Measurements from ENCODE around the gene CLDN9.

Gene CLDN9

DNA sequence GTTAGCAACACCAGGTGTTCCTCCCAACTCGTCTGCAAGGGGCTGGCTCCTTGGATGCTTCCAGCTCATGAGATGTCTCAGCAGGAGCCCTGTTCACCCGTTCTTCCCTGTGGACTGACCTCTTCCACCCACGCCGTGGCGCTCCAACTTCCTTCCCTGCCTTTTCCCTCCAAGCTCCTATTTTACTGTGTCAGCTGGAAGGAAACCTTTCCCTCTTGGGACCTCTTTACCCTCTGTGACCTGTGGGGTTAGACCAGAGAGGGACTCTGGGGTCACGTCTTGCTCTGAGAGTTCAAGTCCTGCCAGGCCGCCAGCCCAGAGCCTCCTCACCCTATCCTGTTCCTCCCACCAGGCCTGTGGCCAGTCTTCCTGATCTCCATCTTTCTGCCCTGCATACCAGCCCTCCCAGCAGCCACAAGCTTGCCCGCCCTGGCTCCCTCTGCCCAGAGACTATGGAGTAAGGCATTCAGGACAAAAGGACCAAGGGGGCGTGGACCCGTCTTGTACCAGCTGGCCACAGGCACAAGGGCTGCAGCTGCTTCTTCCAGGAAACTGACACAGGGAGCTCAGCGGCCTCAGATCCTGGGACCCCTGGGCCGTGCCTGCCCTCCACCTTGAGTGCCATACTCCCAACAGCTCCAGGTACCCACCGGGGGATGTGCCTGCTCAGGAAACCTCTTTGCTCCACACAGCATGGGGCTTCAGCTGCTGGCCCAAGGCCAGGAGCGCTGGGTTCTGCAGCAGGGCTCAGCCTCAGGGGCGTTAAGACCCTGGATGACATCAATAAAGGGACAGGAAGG lies 40.5 kb upstream of the CLDN9 start (continued):
- TF ChIP-seq KLF16 (tag by site-specific recombination; IDR thresholded peaks at IDR 0.05) = 0 out of 2 replicates have a peak, but pooled peaks have one; percentile 40
- TF ChIP-seq ZNF366 (tag by site-specific recombination; conservative IDR thresholded peaks at IDR 0.05) = peak; percentile 33; the same call in 1 of the 2 replicates
- no peak for TF ChIP-seq ZNF2 (tag by site-specific recombination; IDR thresholded peaks at IDR 0.05)
- TF ChIP-seq EGR2 (tag by site-specific recombination; IDR thresholded peaks at IDR 0.05; ENCODE audit: low read depth) = 0 out of 2 replicates have a peak, but pooled peaks have one; percentile 14
- peak; percentile 81 for TF ChIP-seq ZIC2 (tag by site-specific recombination; IDR thresholded peaks at IDR 0.05)
- TF ChIP-seq, protein P1, sequence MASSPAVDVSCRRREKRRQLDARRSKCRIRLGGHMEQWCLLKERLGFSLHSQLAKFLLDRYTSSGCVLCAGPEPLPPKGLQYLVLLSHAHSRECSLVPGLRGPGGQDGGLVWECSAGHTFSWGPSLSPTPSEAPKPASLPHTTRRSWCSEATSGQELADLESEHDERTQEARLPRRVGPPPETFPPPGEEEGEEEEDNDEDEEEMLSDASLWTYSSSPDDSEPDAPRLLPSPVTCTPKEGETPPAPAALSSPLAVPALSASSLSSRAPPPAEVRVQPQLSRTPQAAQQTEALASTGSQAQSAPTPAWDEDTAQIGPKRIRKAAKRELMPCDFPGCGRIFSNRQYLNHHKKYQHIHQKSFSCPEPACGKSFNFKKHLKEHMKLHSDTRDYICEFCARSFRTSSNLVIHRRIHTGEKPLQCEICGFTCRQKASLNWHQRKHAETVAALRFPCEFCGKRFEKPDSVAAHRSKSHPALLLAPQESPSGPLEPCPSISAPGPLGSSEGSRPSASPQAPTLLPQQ (tag by site-specific recombination; IDR thresholded peaks at IDR 0.05) = 0 out of 2 replicates have a peak, but pooled peaks have one; percentile 14
- no peak for TF ChIP-seq GLI4 (tag by site-specific recombination; IDR thresholded peaks at IDR 0.05)
- no peak for TF ChIP-seq ZNF514 (tag by site-specific recombination; IDR thresholded peaks at IDR 0.05)
- no peak for TF ChIP-seq ZNF544 (tag by site-specific recombination; IDR thresholded peaks at IDR 0.05)
- TF ChIP-seq ZNF561 (tag by site-specific recombination; IDR thresholded peaks at IDR 0.05; ENCODE audit: borderline replicate concordance) = peak; percentile 68; the same call in 1 of the 2 replicates
- TF ChIP-seq, protein P2, sequence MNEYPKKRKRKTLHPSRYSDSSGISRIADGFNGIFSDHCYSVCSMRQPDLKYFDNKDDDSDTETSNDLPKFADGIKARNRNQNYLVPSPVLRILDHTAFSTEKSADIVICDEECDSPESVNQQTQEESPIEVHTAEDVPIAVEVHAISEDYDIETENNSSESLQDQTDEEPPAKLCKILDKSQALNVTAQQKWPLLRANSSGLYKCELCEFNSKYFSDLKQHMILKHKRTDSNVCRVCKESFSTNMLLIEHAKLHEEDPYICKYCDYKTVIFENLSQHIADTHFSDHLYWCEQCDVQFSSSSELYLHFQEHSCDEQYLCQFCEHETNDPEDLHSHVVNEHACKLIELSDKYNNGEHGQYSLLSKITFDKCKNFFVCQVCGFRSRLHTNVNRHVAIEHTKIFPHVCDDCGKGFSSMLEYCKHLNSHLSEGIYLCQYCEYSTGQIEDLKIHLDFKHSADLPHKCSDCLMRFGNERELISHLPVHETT (tag by site-specific recombination; IDR thresholded peaks at IDR 0.05) = no peak
- TF ChIP-seq ZBTB8A (tag by site-specific recombination; IDR thresholded peaks at IDR 0.05) = peak; percentile 72; the same call in 1 of the 2 replicates

DNA sequence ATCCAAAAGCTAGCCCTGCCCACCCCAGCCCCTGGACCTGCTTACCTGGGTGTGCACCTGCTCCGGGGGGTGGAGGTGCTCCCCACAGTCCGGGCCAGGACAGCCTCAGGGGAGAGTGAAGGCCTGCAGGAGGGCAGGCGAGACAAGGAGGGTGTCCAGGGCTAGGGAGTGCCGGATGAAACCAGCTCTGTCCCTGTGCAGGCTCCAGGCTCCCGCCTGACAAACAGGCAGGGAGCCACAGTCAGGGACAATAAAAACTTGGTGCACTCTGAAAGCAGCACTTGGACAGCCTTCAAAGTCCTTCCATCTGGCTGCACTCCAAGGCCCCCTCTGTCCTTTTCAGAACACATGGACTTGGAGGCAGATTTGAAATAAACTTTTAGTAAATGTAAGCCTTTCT lies 39.6 kb upstream of the CLDN9 start:
- ChIA-PET POLR2A (interaction anchor here (0.6 to 2.5 kb wide), 7 partner anchors 8 to 90 kb away, joined by 3 to 17 read pairs (median 4); partner anchors contain the start of genes FLYWCH2, HCFC1R1 and TNFRSF12A), CTCF (no interaction called here)
- Histone ChIP-seq H3K27ac (ENCODE audit: extremely low read depth, low read depth, low read length) (peak overlapping the region; percentile 45; the same call in 1 of the 2 replicates), H3K9me3 (ENCODE audit: control insufficient read depth, insufficient read depth, low read depth, low read length) (no peaks in the 10 kb centered on the region), H3K4me1 (ENCODE audit: control insufficient read depth, insufficient read depth, low read length) (peaks cover 9% of the 10 kb centered on the region), H3K36me3 (ENCODE audit: control insufficient read depth in 2 of 2, insufficient read depth in 1 of 2, low read length in 2 of 2) (peaks cover 0 to 73% of the 10 kb centered on the region in 2 experiments; a peak in 1 of 3 replicates), H3K4me3 (ENCODE audit: low read depth, low read length) (no peak overlapping the region)
- TF ChIP-seq, protein P3, sequence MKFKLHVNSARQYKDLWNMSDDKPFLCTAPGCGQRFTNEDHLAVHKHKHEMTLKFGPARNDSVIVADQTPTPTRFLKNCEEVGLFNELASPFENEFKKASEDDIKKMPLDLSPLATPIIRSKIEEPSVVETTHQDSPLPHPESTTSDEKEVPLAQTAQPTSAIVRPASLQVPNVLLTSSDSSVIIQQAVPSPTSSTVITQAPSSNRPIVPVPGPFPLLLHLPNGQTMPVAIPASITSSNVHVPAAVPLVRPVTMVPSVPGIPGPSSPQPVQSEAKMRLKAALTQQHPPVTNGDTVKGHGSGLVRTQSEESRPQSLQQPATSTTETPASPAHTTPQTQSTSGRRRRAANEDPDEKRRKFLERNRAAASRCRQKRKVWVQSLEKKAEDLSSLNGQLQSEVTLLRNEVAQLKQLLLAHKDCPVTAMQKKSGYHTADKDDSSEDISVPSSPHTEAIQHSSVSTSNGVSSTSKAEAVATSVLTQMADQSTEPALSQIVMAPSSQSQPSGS (tag by site-specific recombination; IDR thresholded peaks at IDR 0.05; ENCODE audit: low read depth) = no peak
- TF ChIP-seq, protein P4, sequence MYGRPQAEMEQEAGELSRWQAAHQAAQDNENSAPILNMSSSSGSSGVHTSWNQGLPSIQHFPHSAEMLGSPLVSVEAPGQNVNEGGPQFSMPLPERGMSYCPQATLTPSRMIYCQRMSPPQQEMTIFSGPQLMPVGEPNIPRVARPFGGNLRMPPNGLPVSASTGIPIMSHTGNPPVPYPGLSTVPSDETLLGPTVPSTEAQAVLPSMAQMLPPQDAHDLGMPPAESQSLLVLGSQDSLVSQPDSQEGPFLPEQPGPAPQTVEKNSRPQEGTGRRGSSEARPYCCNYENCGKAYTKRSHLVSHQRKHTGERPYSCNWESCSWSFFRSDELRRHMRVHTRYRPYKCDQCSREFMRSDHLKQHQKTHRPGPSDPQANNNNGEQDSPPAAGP (tag by site-specific recombination; IDR thresholded peaks at IDR 0.05) = no peak
- TF ChIP-seq IKZF3 (tag by site-specific recombination; IDR thresholded peaks at IDR 0.05) (peak; percentile 65; the same call in 1 of the 2 replicates), ZEB2 (tag by site-specific recombination; IDR thresholded peaks at IDR 0.05) (peak; percentile 41; the same call in 1 of the 2 replicates), OVOL3 (tag by site-specific recombination; IDR thresholded peaks at IDR 0.05) (no peak), SP2 (tag by site-specific recombination; IDR thresholded peaks at IDR 0.05) (no peak), ZNF423 (tag by site-specific recombination; IDR thresholded peaks at IDR 0.05) (0 out of 2 replicates have a peak, but pooled peaks have one; percentile 7), ZNF701 (tag by site-specific recombination; IDR thresholded peaks at IDR 0.05) (no peak), BCL11A (tag by site-specific recombination; IDR thresholded peaks at IDR 0.05; ENCODE audit: low read depth) (no peak), ZFP69B (tag by site-specific recombination; IDR thresholded peaks at IDR 0.05) (no peak), FEZF1 (tag by site-specific recombination; IDR thresholded peaks at IDR 0.05) (0 out of 2 replicates have a peak, but pooled peaks have one; percentile 18)
- TF ChIP-seq, protein P5, sequence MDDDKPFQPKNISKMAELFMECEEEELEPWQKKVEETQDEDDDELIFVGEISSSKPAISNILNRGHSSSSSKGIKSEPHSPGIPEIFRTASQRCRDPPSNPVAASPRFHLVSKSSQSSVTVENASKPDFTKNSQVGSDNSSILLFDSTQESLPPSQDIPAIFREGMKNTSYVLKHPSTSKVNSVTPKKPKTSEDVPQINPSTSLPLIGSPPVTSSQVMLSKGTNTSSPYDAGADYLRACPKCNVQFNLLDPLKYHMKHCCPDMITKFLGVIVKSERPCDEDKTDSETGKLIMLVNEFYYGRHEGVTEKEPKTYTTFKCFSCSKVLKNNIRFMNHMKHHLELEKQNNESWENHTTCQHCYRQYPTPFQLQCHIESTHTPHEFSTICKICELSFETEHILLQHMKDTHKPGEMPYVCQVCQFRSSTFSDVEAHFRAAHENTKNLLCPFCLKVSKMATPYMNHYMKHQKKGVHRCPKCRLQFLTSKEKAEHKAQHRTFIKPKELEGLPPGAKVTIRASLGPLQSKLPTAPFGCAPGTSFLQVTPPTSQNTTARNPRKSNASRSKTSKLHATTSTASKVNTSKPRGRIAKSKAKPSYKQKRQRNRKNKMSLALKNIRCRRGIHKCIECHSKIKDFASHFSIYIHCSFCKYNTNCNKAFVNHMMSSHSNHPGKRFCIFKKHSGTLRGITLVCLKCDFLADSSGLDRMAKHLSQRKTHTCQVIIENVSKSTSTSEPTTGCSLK (tag by site-specific recombination; IDR thresholded peaks at IDR 0.05) = no peak
- TF ChIP-seq, protein P6, sequence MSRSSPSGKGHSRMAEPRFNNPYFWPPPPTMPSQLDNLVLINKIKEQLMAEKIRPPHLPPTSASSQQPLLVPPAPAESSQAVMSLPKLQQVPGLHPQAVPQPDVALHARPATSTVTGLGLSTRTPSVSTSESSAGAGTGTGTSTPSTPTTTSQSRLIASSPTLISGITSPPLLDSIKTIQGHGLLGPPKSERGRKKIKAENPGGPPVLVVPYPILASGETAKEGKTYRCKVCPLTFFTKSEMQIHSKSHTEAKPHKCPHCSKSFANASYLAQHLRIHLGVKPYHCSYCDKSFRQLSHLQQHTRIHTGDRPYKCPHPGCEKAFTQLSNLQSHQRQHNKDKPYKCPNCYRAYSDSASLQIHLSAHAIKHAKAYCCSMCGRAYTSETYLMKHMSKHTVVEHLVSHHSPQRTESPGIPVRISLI (tag by site-specific recombination; IDR thresholded peaks at IDR 0.05) = no peak

Data from HEK293 (cell line).